Erythroblast (primary cell): ENCODE measurements around the gene SPON1.
A peak's percentile ranks its signal among the peaks of the same experiment; 100 is the strongest.

Experiments
- DNase-seq, 2 experiments: peaks; one replicate each; lab custom pipeline; 2025; lab: John Stamatoyannopoulos, UW
- GATA1 ChIP-seq: IDR thresholded peaks from 2 replicates; pipeline ENCODE4 v1.6.1; 2011; ENCODE audit warnings: low read depth, mild to moderate bottlenecking, control low read depth, low read length, moderate library complexity
- POLR2A ChIP-seq: IDR thresholded peaks from 2 replicates; pipeline ENCODE4 v1.6.1; 2011; ENCODE audit warnings: mild to moderate bottlenecking, low read length

Gene SPON1

DNA sequence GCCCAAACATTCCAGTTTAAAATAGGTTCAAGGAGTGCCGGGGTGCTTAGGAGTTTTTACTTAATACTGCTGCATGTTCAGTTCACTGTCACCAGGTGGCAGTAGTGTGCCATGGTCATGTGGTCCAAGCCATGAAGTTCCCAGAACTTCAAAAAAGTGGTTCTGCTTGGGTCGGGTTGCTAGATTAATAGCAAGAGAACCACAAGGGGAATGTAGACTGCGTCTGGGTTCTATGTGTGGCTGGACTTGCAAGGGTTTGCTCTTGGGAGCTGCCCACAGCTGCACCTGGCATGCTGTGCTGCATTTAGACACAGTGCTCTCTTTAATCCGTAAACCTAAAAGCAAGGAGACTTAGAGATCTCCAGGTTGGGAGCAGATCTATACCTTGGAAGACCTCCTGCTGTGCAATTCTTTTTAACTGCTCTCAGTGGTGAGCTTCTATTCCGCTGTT, 6.5 kb upstream of the SPON1 start:
- DNase-seq: peak; percentile 67 to 82

DNA sequence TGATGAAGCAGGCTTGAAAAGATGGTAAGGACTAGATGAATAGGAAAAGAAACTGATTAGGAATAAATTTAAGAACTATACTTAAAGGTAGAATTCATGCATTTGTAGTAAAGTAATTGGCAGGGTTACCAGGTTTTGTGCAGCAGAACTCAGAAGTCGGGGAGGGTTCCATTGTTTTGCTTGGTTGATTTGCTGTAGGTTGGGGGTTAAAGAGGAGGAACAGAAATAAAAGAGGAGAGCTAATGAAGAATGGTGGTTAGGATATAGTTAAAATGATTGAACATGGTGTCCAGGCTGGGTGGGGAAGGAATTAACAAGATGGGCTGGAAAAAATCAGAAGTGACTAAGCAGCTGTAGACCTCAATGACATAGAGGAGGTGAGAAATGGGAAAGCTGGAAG, 5.5 kb upstream of the SPON1 start:
- no peak for TF ChIP-seq GATA1
- TF ChIP-seq POLR2A: no peak
- DNase-seq: no peak

More for the DNA sequence above, 6.5 kb upstream of the SPON1 start:
- no peak for TF ChIP-seq POLR2A
- no peak for TF ChIP-seq GATA1

DNA sequence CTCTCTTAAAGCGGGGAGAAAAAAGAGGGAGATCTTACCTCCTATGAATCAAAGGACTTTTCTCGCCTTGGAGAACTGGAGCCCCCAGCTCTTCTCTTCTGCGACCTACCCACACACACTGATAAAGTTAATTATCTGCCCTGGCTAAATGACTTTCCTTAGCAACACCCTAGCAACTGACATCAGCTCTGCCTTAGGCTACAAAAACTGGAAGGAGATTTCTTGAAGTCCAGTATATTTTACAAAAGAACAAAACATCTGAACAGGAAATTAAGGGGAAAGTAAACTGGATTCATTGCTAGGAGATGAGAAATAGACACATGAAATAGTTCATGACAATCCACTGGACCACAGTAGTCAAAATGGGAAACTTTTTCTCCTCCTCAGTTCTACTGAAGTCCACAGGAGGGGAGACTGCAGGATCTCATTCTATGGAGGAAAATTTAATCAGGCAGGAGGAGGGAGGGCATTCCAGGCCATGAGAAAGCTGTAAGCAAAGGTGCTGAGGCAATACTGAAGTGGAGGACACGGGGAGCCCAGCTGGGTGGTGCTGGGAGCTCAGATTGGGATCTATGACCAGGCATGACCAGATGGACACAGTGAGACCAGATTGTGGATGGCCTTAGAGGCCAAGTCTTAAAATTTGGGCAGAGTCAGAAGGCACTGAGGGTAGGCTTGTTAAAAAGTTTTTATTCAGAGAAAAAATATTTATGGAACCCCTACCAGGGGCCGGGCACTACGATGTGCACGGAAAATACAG, 3.7 kb upstream of the SPON1 start:
- TF ChIP-seq GATA1 (no peak), POLR2A (no peak)
- DNase-seq: no peak

DNA sequence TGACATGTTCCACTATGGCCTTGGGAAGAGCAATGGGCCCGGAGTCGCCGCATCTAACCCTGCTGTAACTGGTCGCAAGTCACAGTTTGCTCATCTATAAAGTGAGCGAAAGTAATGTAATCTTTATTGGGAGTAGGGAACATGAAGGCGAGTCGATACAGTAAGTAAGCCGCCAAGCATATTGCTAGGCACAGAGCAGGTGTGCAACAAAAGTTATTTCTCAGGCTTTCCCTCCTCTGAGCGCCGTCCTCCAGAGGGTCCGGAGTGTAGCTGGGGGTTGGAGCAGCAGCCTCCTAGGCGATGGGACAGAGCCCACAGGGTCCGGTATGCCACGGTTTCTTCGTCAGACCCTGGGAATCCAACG, 343 bp upstream of the SPON1 start:
- DNase-seq: no peak
- no peak for TF ChIP-seq GATA1
- TF ChIP-seq POLR2A: no peak

DNA sequence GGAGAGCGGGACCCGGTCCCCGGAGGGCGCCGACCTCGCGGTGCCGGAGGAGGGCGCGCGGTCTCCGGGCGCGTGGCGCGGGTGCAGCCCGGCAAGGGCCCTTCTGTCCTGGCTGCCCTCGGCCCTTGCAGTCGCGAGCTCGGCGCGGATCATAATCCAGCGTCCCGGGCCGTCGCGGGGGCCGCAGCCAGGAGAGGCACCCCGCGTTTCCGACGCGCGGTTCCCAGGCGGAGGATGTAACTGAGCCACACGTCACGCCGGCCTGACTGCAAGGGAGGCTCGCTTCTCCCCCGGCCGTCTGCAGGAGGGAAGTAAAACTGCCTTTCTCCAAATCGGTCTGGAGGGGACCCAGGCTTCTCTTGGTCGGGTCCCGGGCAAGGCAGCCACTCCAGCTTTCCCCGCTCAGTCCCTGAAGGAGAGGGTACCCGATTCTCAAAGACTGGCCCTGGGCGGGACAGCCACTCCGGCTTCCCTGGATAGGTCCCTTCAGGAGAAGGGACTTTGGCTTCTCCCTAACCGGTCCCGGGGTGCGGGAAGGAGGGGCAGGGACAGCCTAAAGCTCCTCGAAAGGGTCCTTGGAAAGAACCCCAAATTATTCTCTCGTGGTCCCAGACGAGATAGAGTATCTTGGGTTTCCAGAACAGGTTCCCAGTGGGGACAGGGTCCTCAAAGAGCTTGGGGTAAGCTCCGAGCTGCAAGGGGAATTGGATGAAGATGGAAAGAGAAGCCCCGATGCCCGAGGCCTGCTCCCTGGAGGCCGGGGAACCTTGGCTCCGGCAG, 836 bp downstream of the SPON1 start:
- no peak for DNase-seq

DNA sequence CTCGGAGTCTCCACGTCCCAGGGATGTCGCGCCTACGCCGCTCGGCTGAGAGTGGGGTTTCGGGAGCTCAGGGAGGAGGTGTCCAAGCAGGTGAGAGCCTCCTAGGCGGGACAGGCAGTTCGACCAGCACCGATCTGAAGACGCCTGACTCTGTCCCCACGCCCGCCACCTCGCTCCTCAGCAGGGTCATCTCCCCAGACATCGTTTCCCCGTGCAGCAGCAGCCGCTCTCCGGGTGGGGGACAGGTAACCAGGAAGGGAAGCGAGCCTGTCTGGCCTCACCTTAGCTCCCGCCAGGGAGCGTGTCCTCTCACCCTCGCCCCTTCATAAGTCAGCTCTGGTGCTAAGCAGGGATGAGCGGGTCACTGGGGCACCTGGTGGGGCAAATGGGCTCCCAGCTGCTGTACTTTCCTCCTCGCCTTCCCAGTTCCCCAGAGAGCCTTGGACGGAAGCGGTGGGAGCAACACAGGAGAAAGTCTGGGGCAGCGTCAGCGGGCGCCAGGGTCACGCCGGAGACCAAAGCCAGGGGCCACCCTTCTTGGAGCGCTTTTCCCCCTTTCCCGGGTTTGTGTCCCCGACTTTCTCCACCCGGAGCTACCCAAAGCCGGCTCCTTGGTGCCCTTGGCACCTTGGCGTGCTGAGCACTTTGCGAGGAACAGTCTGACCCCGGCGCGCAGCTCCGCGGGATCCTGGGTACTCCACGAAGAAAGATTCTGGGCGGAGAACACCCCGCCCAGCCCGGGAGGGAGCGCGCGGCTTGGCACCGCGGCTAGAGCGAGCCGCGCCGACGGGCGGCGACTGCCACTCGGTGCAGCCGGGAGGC, 1.6 kb downstream of the SPON1 start:
- peak in 1 of 2 experiments; percentile 9 for DNase-seq
- no peak for TF ChIP-seq POLR2A
- TF ChIP-seq GATA1: no peak

More for the DNA sequence above, 836 bp downstream of the SPON1 start:
- TF ChIP-seq POLR2A (no peak), GATA1 (no peak)

DNA sequence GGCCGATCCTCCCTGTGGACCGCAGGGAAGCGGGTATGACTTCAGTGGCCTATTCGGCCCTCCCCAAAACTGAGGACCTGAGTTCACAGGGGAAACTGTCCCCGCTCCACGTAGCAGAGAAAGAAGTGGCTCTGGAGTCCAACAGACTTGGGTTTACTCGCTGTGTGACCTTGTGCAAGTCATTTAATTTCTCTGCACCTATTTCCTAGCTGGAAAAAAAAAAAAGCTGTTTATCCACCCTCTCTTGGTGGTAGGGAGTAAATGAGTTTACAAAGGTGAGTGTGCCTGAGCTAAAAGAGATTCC, 2.2 kb downstream of the SPON1 start:
- TF ChIP-seq POLR2A (no peak), GATA1 (no peak)
- DNase-seq: no peak

DNA sequence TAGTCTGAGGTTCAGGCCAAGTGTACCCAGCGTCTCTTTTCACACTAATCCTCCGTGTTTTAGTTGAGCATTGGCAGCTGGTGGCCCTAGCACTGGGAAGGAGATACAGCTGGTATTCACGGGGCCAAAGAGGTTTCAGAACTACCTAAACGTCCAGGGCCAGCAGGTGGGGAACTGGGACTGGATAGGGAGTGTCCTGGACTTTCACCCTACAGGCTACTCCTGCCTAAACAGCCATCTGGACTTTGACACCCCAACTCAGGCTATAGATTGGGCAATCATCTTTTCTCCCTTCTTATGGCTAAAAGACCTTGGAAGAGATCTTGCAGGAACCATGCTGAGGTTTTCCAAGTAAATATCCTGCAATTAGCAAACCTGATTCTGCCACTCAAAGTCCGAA, 2.8 kb downstream of the SPON1 start:
- DNase-seq: no peak

DNA sequence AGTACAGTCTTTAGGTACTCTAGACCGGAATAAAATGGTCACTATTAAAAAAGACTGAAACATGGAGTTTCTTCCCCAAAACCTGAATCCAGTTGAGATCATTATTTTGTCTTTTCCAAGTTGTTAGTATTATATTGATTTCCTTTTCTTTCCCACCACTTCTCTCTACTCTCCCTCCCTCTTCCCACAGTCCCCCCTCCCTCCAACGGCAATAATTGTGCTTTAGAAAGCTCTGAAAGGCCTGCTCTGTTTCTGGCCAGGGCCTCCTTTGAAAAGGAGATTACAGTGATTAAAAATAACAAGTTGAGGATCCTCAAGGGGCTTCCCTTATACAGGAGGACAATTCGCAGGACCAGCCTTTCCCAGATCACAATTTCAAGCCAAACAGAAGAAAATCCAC, 3.5 kb downstream of the SPON1 start:
- TF ChIP-seq GATA1 (no peak), POLR2A (no peak)
- no peak for DNase-seq

More for the DNA sequence above, 2.8 kb downstream of the SPON1 start:
- TF ChIP-seq POLR2A (no peak), GATA1 (no peak)

DNA sequence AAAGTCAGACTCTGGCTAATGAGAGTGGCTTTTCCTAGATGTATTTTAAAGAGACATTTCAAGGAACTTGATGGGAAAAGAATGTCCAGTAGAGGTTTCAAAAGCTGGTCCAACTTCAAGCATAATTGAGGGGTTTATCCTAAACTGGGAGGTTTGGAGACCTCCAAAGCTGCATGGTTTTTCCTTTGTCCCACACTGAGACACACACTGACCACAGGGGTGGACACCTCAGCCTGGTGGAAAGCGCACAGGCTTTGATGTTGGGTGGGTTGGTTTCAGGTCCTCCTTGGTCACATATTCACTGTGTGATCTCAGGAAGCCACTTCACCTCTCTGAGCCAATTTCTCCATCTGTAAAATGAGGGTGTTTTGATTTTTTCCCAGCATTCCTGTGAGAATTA, 4.0 kb downstream of the SPON1 start:
- no peak for DNase-seq
- no peak for TF ChIP-seq GATA1
- no peak for TF ChIP-seq POLR2A

DNA sequence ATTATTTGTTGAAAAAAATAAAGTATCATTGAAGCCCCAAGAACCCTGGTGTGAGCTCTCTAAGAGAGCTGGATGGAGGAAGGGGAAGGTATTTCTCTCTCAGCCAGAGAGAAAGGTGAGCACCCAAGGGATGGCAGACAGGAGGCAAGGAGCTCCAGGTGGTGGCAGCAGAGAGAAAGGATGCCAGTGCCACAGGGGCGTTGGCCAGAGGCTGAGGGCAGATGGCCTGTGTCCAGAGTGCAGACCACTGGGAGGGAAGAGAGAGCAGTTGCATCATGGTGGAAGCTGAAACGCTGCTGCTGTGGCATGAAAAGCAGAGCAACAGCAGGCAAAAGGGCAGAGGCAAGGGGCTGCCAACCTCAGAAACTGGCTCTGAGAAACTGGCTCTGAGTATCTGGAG, 8.5 kb downstream of the SPON1 start:
- DNase-seq: no peak

DNA sequence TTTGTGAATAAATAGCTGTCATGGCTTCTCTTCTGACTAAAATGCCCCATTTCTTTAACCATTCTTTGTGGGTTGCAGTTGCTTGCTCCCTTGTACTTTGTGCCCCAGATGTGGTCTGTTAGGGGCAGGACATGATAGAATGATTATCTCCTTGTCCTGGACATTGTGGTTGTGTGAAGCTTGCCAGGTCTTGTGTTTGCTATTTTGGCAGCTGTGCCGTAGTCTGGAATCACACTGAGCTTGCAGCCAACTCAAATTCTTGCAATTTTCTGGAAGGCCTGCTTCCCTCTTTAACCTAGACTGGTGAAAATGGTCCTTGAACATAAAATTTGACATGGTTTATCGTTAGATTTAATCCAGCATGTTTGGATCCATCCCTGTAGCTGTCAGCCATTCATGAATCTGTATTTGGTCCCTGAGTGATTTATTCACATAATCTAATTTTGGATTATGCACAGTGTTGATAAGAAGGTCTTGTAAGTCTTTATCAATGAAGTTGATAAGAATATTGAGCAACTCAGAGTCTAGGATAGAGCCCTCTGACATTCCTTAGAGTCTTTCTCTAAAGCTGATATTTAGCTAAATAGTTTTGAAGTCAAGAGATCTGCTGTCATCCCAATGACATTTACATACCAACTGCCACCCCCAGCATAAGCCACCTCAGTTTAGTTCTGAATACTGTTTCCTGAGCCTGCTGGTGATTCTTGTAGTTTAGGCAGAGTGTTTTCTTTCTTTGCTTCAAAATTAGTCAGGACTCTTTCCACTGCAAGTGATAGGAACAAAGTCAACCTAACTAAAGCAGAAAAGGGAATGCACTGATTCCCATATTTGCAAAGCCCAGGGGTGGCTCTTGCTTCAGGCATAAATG, 9.8 kb downstream of the SPON1 start:
- TF ChIP-seq POLR2A (no peak), GATA1 (no peak)
- DNase-seq: no peak

More for the DNA sequence above, 8.5 kb downstream of the SPON1 start:
- no peak for TF ChIP-seq GATA1
- no peak for TF ChIP-seq POLR2A

DNA sequence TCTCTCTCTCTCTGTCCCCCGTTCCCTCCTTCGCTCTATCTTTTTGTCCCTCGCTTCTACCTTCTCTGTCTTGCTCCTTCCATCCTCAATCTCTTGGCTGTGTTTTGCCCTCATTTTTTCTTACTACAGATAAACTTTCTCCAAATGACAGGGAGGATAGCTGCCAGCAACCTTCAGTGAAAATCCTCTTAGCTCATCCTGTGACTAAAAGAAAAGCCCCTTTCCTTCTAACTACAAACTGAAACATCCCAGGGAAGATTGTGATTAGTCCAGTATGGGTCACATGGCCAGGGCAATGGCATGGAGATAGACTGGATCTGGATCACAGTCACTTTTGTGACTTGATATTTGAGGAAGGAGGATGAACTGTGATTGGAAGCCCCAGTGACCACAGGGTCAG, 10.4 kb downstream of the SPON1 start:
- TF ChIP-seq GATA1 (no peak), POLR2A (no peak)
- no peak for DNase-seq
